ENCODE results near the gene TRIM63. TPM values are rescaled to one million over a fixed set of nuclear protein-coding genes. Genes with fewer than 3 reads are reported as not detected.

The TRIM63 gene
- total RNA-seq, 1 experiment from 2014 or later, result not detected

GRCh38 chr1:26005434-26006105 is 61.9 kb downstream of the TRIM63 start:
- H3K4me3 Mint-ChIP-seq, result no peak overlapping the region
- Histone ChIP-seq H3K4ac (ENCODE audit: low read depth, low read length) (no peak overlapping the region), H3K4me2 (ENCODE audit: insufficient read depth, insufficient read length, low read length) (no peak overlapping the region), H3K9ac (ENCODE audit: extremely low read depth, insufficient read length, low read length) (no peak overlapping the region), H2BK12ac (ENCODE audit: insufficient read length, low read depth, low read length) (no peak overlapping the region), H4K91ac (ENCODE audit: insufficient read length, low read depth, low read length) (no peak overlapping the region), H3K79me2 (ENCODE audit: insufficient read depth, low read length) (no peaks in the 10 kb centered on the region), H3K27ac (ENCODE audit: insufficient read length, low read depth, low read length) (no peak overlapping the region), H2AK5ac (ENCODE audit: insufficient read length, low read length) (no peak overlapping the region), H3K27me3 (ENCODE audit: insufficient read depth, low read length) (no peaks in the 10 kb centered on the region), H2BK120ac (ENCODE audit: low read depth, low read length, poor library complexity, severe bottlenecking) (no peak overlapping the region), H2BK15ac (ENCODE audit: low read depth, low read length) (no peak overlapping the region), H3K23ac (ENCODE audit: insufficient read length, low read depth, low read length) (no peak overlapping the region), H3K4me1 (ENCODE audit: insufficient read depth, low read length) (no peaks in the 10 kb centered on the region; the same call in 1 of the 2 replicates), H2AFZ (ENCODE audit: low read length) (no peak overlapping the region), H3T11ph (ENCODE audit: low read length) (no peak overlapping the region), H2BK20ac (ENCODE audit: low read depth, low read length, poor library complexity, severe bottlenecking) (no peak overlapping the region), H3K56ac (ENCODE audit: insufficient read length, low read depth, low read length) (no peak overlapping the region), H3K79me1 (ENCODE audit: insufficient read depth, low read depth, low read length, poor library complexity, severe bottlenecking) (no peaks in the 10 kb centered on the region), H3K18ac (ENCODE audit: insufficient read length, low read depth, low read length) (no peak overlapping the region), H2BK5ac (ENCODE audit: insufficient read length, low read length) (no peak overlapping the region), H4K8ac (replicated peaks; ENCODE audit: insufficient read length, low read depth, low read length) (no peak overlapping the region), H4K20me1 (ENCODE audit: control insufficient read depth, insufficient read depth, insufficient read length) (no peaks in the 10 kb centered on the region), H4K5ac (ENCODE audit: insufficient read length, low read depth, low read length) (no peak overlapping the region), H3K9me3 (ENCODE audit: control insufficient read depth, low read depth, low read length) (no peaks in the 10 kb centered on the region), H3K14ac (ENCODE audit: insufficient read depth, low read length) (no peak overlapping the region), H3K23me2 (ENCODE audit: insufficient read length, low read depth, low read length, poor library complexity, severe bottlenecking) (no peaks in the 10 kb centered on the region)
- H3K4me1 Mint-ChIP-seq, result peaks cover 9 to 13% of the 10 kb centered on the region in 2 experiments
- DNase-seq, result no peak
- H3K9me3 Mint-ChIP-seq, result no peaks in the 10 kb centered on the region
- H3K27me3 Mint-ChIP-seq (ENCODE audit: low read depth), result peaks cover 6% of the 10 kb centered on the region
- no peaks in the 10 kb centered on the region for H3K36me3 Mint-ChIP-seq (ENCODE audit: insufficient read depth in 1 of 3, low read depth in 3 of 3)
- no peak overlapping the region for H3K27ac Mint-ChIP-seq
- TF ChIP-seq CTCF (conservative IDR thresholded peaks at IDR 0.05), result no peak
- WGBS (ENCODE audit: extremely low coverage, insufficient read length, low lambda C conversion rate), result no CpG with 5 or more reads among the region's 4 CpGs
